DND-41 (cell line): ENCODE data around the gene ADD2.

Experiments used
- ATAC-seq: fragments of 200-7000 bp; cut with Tn5 transposase; 3 replicates; pipeline ENCODE4 v1.9.1; 2021; ENCODE audit warnings: low read depth; ENCODE audit not compliant: insufficient read depth
- DNase-seq: peaks from one replicate; pipeline ENCODE4 v3.0.0-alpha.2; 2020
- H2AFZ ChIP-seq: 2 replicates; pipeline ENCODE4 v1.6.0; 2012; ENCODE audit warnings: low read depth, low read length
- H3K27ac ChIP-seq: 2 replicates; pipeline ENCODE4 v1.5.1; 2012; ENCODE audit warnings: low read length, inconsistent platforms
- H3K27me3 ChIP-seq: fragments of 200-600 bp; sonication (generic); 2 replicates; pipeline ENCODE4 v1.6.0; 2012; ENCODE audit warnings: low read length, mild to moderate bottlenecking, inconsistent platforms; ENCODE audit not compliant: insufficient read depth, poor library complexity
- H3K36me3 ChIP-seq: 2 replicates; pipeline ENCODE4 v1.5.1; 2012; ENCODE audit warnings: low read length, inconsistent platforms; ENCODE audit not compliant: insufficient read depth
- H3K4me1 ChIP-seq: 2 replicates; pipeline ENCODE4 v1.5.1; 2012; ENCODE audit warnings: mild to moderate bottlenecking, low read length; ENCODE audit not compliant: insufficient read depth
- H3K4me2 ChIP-seq: 2 replicates; pipeline ENCODE4 v1.6.0; 2012; ENCODE audit warnings: mild to moderate bottlenecking, moderate library complexity, low read length, inconsistent platforms; ENCODE audit not compliant: insufficient read depth
- H3K4me3 ChIP-seq, 2 experiments: fragments of 200-600 bp in 1 of 2; shearing (Covaris generic) in 1 of 2; 2 replicates each; pipeline ENCODE4 v1.5.1; 2012 to 2016; ENCODE audit warnings: inconsistent platforms in 2 of 2, low read length in 2 of 2, mild to moderate bottlenecking in 2 of 2, low read depth in 1 of 2, moderate library complexity in 1 of 2
- H3K79me2 ChIP-seq: 2 replicates; pipeline ENCODE4 v1.6.0; 2012; ENCODE audit warnings: low read length, inconsistent platforms; ENCODE audit not compliant: insufficient read depth
- H3K9ac ChIP-seq: 2 replicates; pipeline ENCODE4 v1.6.0; 2012; ENCODE audit warnings: low read depth, mild to moderate bottlenecking, inconsistent platforms, low read length, moderate library complexity
- H3K9me3 ChIP-seq: 2 replicates; pipeline ENCODE4 v1.5.1; 2012; ENCODE audit warnings: low read length, moderate library complexity, mild to moderate bottlenecking, inconsistent platforms; ENCODE audit not compliant: insufficient read depth, severe bottlenecking
- H4K20me1 ChIP-seq: 2 replicates; pipeline ENCODE4 v1.6.0; 2012; ENCODE audit warnings: low read length; ENCODE audit not compliant: insufficient read depth
- CTCF ChIP-seq: IDR thresholded peaks from 2 replicates; pipeline ENCODE4 v1.5.1; 2012; ENCODE audit warnings: borderline replicate concordance, low read length, moderate library complexity, mild to moderate bottlenecking; ENCODE audit not compliant: poor library complexity, severe bottlenecking; ENCODE audit errors: extremely low read depth
- EZH2 ChIP-seq: IDR thresholded peaks from 3 replicates; pipeline ENCODE4 v1.6.1; 2012; ENCODE audit warnings: borderline replicate concordance, low read depth, mild to moderate bottlenecking, moderate library complexity, low read length, inconsistent platforms; ENCODE audit not compliant: severe bottlenecking

Gene ADD2

GRCh38 chr2:70795164-70795995 lies 27.4 kb upstream of the ADD2 start:
- Histone ChIP-seq H3K36me3 (no peaks in the 10 kb centered on the region), H4K20me1 (no peaks in the 10 kb centered on the region), H3K4me1 (no peaks in the 10 kb centered on the region), H3K79me2 (no peaks in the 10 kb centered on the region), H3K4me3 (no peak overlapping the region), H2AFZ (no peak overlapping the region), H3K27me3 (peaks cover 21% of the 10 kb centered on the region), H3K27ac (no peak overlapping the region), H3K4me2 (no peak overlapping the region), H3K9me3 (no peaks in the 10 kb centered on the region), H3K9ac (no peak overlapping the region)
- no peak for TF ChIP-seq EZH2
- TF ChIP-seq CTCF, result no peak
- no peak for DNase-seq
- ATAC-seq, result no peak

- Histone ChIP-seq H3K79me2 (no peaks in the 10 kb centered on the region), H4K20me1 (no peaks in the 10 kb centered on the region), H3K36me3 (no peaks in the 10 kb centered on the region), H3K4me1 (no peaks in the 10 kb centered on the region), H3K27me3 (peaks cover 26% of the 10 kb centered on the region), H3K9ac (no peak overlapping the region), H3K27ac (no peak overlapping the region), H3K4me2 (no peak overlapping the region), H2AFZ (no peak overlapping the region), H3K9me3 (no peaks in the 10 kb centered on the region), H3K4me3 (no peak overlapping the region)
- ATAC-seq (no peak), DNase-seq (no peak)
- TF ChIP-seq CTCF (no peak), EZH2 (no peak)
Measured at GRCh38 chr2:70793450-70793849, 25.4 kb upstream of the ADD2 start.

- Histone ChIP-seq H3K4me3 (no peak within 1 kb of the TSS), H4K20me1 (no peaks in the 10 kb centered on the region)
Measured at GRCh38 chr2:70790136-70790828, 22.3 kb upstream of the ADD2 start, which contains the start of gene FIGLA. Gene FIGLA, minus strand, starts transcription at chr2:70790643. Its CDS starts 5 bp downstream, at chr2:70790638.

More at GRCh38 chr2:70790136-70790828, 22.3 kb upstream of the ADD2 start, which contains the start of gene FIGLA:
- no peak for TF ChIP-seq EZH2
- H3K4me1 ChIP-seq, result no peaks in the 10 kb centered on the region
- H3K79me2 ChIP-seq, result no peaks in the 10 kb centered on the region
- no peak within 1 kb of the TSS for H3K27ac ChIP-seq
- H3K9ac ChIP-seq, result no peak within 1 kb of the TSS
- no peaks in the 10 kb centered on the region for H3K9me3 ChIP-seq
- no peak within 1 kb of the TSS for H3K4me2 ChIP-seq
- no peak within 1 kb of the TSS for H2AFZ ChIP-seq
- DNase-seq (no peak), ATAC-seq (no peak)
- peaks cover 18% of the 10 kb centered on the region for H3K27me3 ChIP-seq
- H3K36me3 ChIP-seq, result no peaks in the 10 kb centered on the region
